Naive thymus-derived CD4-positive, alpha-beta T cell (primary cell): ENCODE measurements around the gene PEX11G. TPM values are rescaled to one million over a fixed set of nuclear protein-coding genes. Genes with fewer than 3 reads are reported as not detected.

Source experiments
- ATAC-seq: fragments of 150-1000 bp; cut with Tn5 transposase; 2 replicates; pipeline ENCODE4 v1.10.0; 2021; ENCODE audit warnings: mild to moderate bottlenecking, moderate library complexity
- CTCF ChIA-PET: fragments of 350-600 bp; sonication (Branson Sonifier 250); formaldehyde crosslinking; loops from one replicate; lab custom pipeline; 2021; ENCODE audit warnings: antibody characterized with exemption; lab: Charles Lee
- POLR2A ChIA-PET: fragments of 350-600 bp; sonication (Branson Sonifier 250); formaldehyde crosslinking; loops from one replicate; lab custom pipeline; 2021; ENCODE audit warnings: antibody characterized with exemption, inconsistent platforms; lab: Charles Lee
- DNase-seq, 9 donors: peaks; one replicate each; pipeline versions ENCODE4 v3.0.0 to v3.0.0-alpha.2; 2020 to 2022; ENCODE audit warnings: mixed read lengths in 1 of 9
- H3K27ac ChIP-seq: one replicate; pipeline ENCODE4 v1.7.0; 2013; ENCODE audit warnings: mild to moderate bottlenecking, low read depth, low read length, moderate library complexity
- H3K27me3 ChIP-seq, 2 donors: one replicate each; pipeline ENCODE4 v1.7.0; 2013; ENCODE audit warnings: low read length in 2 of 2, mild to moderate bottlenecking in 2 of 2, moderate library complexity in 2 of 2; ENCODE audit not compliant: control insufficient read depth in 2 of 2, insufficient read depth in 2 of 2
- H3K36me3 ChIP-seq, 3 experiments: 1 replicate in 2 of 3; 2 replicates in 1 of 3; pipeline ENCODE4 v1.7.0; 2013; ENCODE audit warnings: low read length in 3 of 3, mild to moderate bottlenecking in 3 of 3, moderate library complexity in 1 of 3; ENCODE audit not compliant: insufficient read depth in 3 of 3, control insufficient read depth in 2 of 3
- H3K4me1 ChIP-seq, 2 donors: one replicate each; pipeline ENCODE4 v1.7.0; 2013; ENCODE audit warnings: low read length in 2 of 2, mild to moderate bottlenecking in 2 of 2, moderate library complexity in 1 of 2; ENCODE audit not compliant: control insufficient read depth in 2 of 2, insufficient read depth in 2 of 2
- H3K4me3 ChIP-seq: 2 replicates; pipeline ENCODE4 v1.7.0; 2013; ENCODE audit warnings: mild to moderate bottlenecking, low read length
- H3K9me3 ChIP-seq, 3 experiments: 1 replicate in 2 of 3; 2 replicates in 1 of 3; pipeline ENCODE4 v1.7.0; 2013; ENCODE audit warnings: low read length in 3 of 3; ENCODE audit not compliant: control insufficient read depth in 2 of 3
- H3K27ac Mint-ChIP-seq, 9 donors: one replicate each; pipeline ENCODE4 v1.8.0; 2020 to 2022; ENCODE audit warnings: mixed read lengths in 9 of 9, mild to moderate bottlenecking in 8 of 9, moderate library complexity in 5 of 9, inconsistent platforms in 2 of 9
- H3K27me3 Mint-ChIP-seq, 5 donors: one replicate each; pipeline ENCODE4 v1.8.0; 2021 to 2022; ENCODE audit warnings: mixed read lengths in 5 of 5, mild to moderate bottlenecking in 1 of 5
- H3K36me3 Mint-ChIP-seq, 5 donors: one replicate each; pipeline ENCODE4 v1.8.0; 2020 to 2022; ENCODE audit warnings: mixed read lengths in 5 of 5, mild to moderate bottlenecking in 3 of 5, inconsistent platforms in 1 of 5
- H3K4me1 Mint-ChIP-seq, 7 donors: one replicate each; pipeline ENCODE4 v1.8.0; 2020 to 2022; ENCODE audit warnings: mixed read lengths in 7 of 7, mild to moderate bottlenecking in 3 of 7, inconsistent platforms in 1 of 7
- H3K4me3 Mint-ChIP-seq, 10 donors: one replicate each; pipeline ENCODE4 v1.8.0; 2020 to 2022; ENCODE audit warnings: mild to moderate bottlenecking in 10 of 10, mixed read lengths in 10 of 10, moderate library complexity in 6 of 10, inconsistent platforms in 2 of 10
- H3K9me3 Mint-ChIP-seq, 11 donors: one replicate each; pipeline ENCODE4 v1.8.0; 2020 to 2022; ENCODE audit warnings: mixed read lengths in 11 of 11, mild to moderate bottlenecking in 4 of 11, inconsistent platforms in 1 of 11, moderate library complexity in 1 of 11
- intact Hi-C, 2 donors: fragments of 100-400 bp; cut with micrococcal nuclease; formaldehyde crosslinking; loops; one replicate each; pipeline ENCODE4 v1.15.1; 2023
- polyA plus RNA-seq, 2 donors: library from polyadenylated mRNA; unstranded; fragments of 300-500 nt; fragmentation: Illumina TruSeq; gene quantifications; one replicate each; pipeline ENCODE4 v1.2.3, GENCODE V29; 2021
- total RNA-seq, 6 experiments: library from RNA in 5 of 6; stranded (reverse) in 5 of 6; gene quantifications; 1 replicate in 5 of 6; 2 replicates in 1 of 6; pipeline ENCODE4 v1.2.3 and lab custom pipeline; 2021 to 2026

The PEX11G gene
- total and polyA plus RNA-seq, 7 experiments from 2014 or later, result 0.59 to 1.6 (median 0.77) TPM

DNA sequence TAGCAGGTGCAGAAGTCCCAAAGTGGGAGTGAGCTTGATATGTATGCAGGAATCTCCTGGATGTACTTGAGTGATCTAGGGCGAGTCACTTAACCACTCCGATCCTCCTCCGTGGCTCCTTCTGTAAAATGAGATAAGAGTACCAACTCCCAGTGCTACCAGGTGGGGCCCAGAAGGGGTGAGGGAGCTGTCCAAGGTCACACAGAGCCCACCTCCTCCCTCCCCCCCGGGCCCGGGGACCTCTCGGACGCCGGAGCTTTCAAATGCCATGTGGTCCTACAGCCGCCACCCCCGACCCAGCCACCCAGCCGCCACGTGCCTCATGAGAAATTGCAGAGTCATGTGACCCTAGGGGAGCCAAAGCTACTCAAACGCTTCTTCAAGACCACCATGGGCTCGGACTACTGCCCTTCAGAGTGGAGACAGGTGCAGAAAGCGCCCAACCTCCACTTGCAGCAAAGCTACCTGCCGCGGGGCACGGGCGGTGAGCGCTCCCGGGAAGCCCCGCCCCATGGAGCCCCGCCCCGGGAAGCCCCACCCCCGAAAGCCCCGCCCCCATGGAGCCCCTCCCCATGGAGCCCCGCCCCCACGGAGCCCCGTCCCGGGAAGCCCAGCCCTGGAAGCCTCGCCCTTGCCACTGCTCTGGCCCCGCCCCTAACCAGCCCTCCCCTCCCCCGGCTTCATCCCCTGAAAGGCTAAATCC, 17.0 kb upstream of the PEX11G start:
- ChIA-PET POLR2A (interaction anchor here (0.6 to 0.8 kb wide), 2 partner anchors 14 to 32 kb away, joined by 3 read pairs; no protein-coding TSS in a partner anchor), CTCF (no interaction called here)
- H3K27me3 ChIP-seq, result peaks cover 0 to 4% of the 10 kb centered on the region in 2 donors
- ATAC-seq (peak; percentile 68), DNase-seq (no peak)
- no peak overlapping the region for H3K27ac ChIP-seq
- H3K4me1 ChIP-seq, result peaks cover 0 to 11% of the 10 kb centered on the region in 2 donors
- Mint-ChIP-seq H3K36me3 (no peaks in the 10 kb centered on the region), H3K27ac (no peak overlapping the region), H3K4me1 (peaks cover 5 to 15% (median 10%) of the 10 kb centered on the region in 7 donors), H3K4me3 (peak overlapping the region in 7 of 10 donors; percentile 3 to 70 (median 57)), H3K9me3 (peaks cover 0 to 3% (median 0%) of the 10 kb centered on the region in 11 donors), H3K27me3 (peaks cover 18 to 37% (median 22%) of the 10 kb centered on the region in 5 donors)
- no peaks in the 10 kb centered on the region for H3K9me3 ChIP-seq
- no peak overlapping the region for H3K4me3 ChIP-seq
- no peaks in the 10 kb centered on the region for H3K36me3 ChIP-seq
- intact Hi-C loops, result no loop called here

DNA sequence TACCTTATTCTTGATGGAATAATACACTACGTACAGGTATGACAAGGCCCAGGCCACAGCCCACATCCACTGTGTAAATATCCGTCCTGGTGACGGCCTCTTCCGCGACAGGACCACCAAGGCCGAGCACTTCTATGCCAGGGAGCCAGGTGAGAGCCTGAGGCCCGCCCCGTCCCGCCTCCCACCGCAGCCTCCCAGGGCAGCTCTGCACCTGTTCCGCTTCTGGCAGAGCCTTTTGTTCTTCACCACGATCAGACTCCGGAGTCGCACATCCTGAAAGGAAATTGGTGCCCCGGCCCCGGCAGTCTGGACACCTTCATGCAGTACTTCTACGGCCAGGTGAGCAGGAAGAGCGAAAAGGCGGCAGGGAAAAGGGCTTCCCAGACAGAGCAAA, 16.4 kb upstream of the PEX11G start:
- Histone ChIP-seq H3K9me3 (no peaks in the 10 kb centered on the region), H3K4me3 (no peak overlapping the region), H3K36me3 (no peaks in the 10 kb centered on the region), H3K27me3 (peaks cover 0 to 4% of the 10 kb centered on the region in 2 donors), H3K27ac (no peak overlapping the region), H3K4me1 (peaks cover 0 to 11% of the 10 kb centered on the region in 2 donors)
- POLR2A ChIA-PET, result interaction anchor here (0.6 kb wide), 1 partner anchor 31 kb away, joined by 3 read pairs; no protein-coding TSS in a partner anchor
- no peak overlapping the region for H3K27ac Mint-ChIP-seq
- H3K36me3 Mint-ChIP-seq, result no peaks in the 10 kb centered on the region
- H3K4me3 Mint-ChIP-seq, result peak overlapping the region; percentile 3 to 70 (median 49)
- peaks cover 0 to 3% (median 0%) of the 10 kb centered on the region in 11 donors for H3K9me3 Mint-ChIP-seq
- DNase-seq, result no peak
- peaks cover 5 to 15% (median 10%) of the 10 kb centered on the region in 7 donors for H3K4me1 Mint-ChIP-seq
- peaks cover 18 to 39% (median 22%) of the 10 kb centered on the region in 5 donors for H3K27me3 Mint-ChIP-seq
- no peak for ATAC-seq
- CTCF ChIA-PET, result no interaction called here
- intact Hi-C loops, result no loop called here

DNA sequence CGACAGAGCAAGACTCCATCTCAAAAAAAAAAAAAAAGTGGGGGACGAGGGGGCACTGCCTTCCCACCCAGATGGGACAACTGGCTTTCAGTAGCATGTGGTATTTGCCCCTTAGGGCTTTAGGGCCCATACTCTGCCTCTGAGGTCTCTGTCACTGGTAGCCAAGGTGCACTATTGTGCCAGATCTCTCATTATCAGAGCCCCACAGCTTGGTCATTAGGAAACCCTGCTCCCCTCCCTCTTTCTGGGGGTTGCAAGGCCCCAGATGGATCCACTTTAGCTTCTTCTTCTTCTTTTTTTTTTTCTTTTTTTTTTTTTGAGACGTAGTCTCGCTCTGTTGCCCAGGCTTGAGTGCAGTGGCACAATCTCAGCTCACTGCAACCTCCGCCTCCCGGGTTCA, 15.8 kb upstream of the PEX11G start:
- Histone ChIP-seq H3K27me3 (peaks cover 0 to 10% of the 10 kb centered on the region in 2 donors), H3K36me3 (no peaks in the 10 kb centered on the region), H3K9me3 (no peaks in the 10 kb centered on the region), H3K4me1 (peaks cover 0 to 11% of the 10 kb centered on the region in 2 donors), H3K27ac (no peak overlapping the region), H3K4me3 (no peak overlapping the region)
- intact Hi-C loops, result no loop called here
- ATAC-seq (no peak), DNase-seq (no peak)
- H3K27me3 Mint-ChIP-seq, result peaks cover 22 to 44% (median 23%) of the 10 kb centered on the region in 5 donors
- no peak overlapping the region for H3K27ac Mint-ChIP-seq
- POLR2A ChIA-PET, result no interaction called here
- H3K4me1 Mint-ChIP-seq, result peaks cover 5 to 15% (median 10%) of the 10 kb centered on the region in 7 donors
- CTCF ChIA-PET, result interaction anchor here (0.6 kb wide), 1 partner anchor 77 kb away, joined by 6 read pairs; no protein-coding TSS in a partner anchor
- H3K9me3 Mint-ChIP-seq, result peaks cover 0 to 3% (median 0%) of the 10 kb centered on the region in 11 donors
- H3K4me3 Mint-ChIP-seq, result no peak overlapping the region
- no peaks in the 10 kb centered on the region for H3K36me3 Mint-ChIP-seq

DNA sequence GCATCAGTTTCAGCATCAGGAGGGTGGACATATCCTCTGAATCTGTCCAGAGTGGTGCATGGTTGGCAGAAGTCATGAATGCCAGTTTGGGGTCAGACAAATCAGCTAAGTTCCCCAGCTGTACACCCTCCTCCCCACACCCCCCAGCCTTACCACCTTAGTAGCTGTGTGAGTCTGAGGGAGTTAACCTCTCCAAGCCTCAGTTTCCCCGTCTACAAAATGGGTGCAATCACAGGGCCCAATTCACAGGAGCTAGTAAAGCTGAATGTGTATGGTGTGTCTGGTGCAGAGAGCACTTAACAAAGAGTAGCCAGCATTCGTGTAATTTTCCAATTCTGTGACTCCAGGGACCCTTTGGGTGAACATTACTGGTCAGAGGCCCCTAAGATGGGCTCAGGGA, 13.7 kb upstream of the PEX11G start:
- intact Hi-C loops, result no loop called here
- ChIA-PET CTCF (no interaction called here), POLR2A (no interaction called here)
- H3K9me3 ChIP-seq, result no peaks in the 10 kb centered on the region
- Mint-ChIP-seq H3K27me3 (peaks cover 23 to 57% (median 34%) of the 10 kb centered on the region in 5 donors), H3K4me3 (no peak overlapping the region), H3K27ac (no peak overlapping the region), H3K9me3 (peaks cover 0 to 5% (median 0%) of the 10 kb centered on the region in 11 donors), H3K4me1 (peaks cover 5 to 13% (median 10%) of the 10 kb centered on the region in 7 donors), H3K36me3 (peaks cover 0 to 3% (median 0%) of the 10 kb centered on the region in 5 donors)
- H3K4me1 ChIP-seq, result peaks cover 0 to 11% of the 10 kb centered on the region in 2 donors
- H3K27ac ChIP-seq, result no peak overlapping the region
- H3K4me3 ChIP-seq, result no peak overlapping the region
- DNase-seq, result no peak
- peaks cover 0 to 10% of the 10 kb centered on the region in 2 donors for H3K27me3 ChIP-seq
- ATAC-seq, result no peak
- no peaks in the 10 kb centered on the region for H3K36me3 ChIP-seq

DNA sequence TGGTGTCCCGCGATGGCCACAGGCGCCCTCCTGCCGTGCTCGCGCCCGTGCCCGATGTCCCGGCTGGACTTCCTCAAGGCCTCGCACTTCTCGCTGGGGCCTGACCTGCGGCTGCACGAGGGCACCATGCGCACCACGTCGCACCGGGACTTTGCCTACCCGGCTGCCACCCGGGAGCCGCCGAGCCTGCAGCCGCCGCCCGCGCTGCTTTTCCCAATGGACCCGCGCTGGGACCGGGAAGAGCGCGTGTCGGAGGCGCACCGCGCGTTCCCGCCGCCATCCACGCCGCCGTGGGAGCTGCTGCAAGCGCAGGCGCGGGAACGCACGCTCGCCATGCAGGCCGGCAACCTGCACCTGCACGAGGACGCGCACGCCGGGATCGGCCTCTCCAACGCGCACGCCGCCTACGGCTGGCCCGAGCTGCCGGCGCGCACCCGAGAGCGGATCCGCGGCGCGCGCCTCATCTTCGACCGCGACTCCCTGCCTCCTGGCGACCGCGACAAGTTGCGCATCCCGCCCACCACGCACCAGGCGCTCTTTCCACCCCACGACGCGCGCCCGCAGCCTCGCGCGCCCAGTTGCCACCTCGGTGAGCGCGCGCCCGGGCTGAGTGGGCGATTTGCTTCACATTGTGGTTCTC, 12.1 kb upstream of the PEX11G start:
- Mint-ChIP-seq H3K36me3 (peaks cover 0 to 3% (median 0%) of the 10 kb centered on the region in 5 donors), H3K27me3 (peaks cover 32 to 58% (median 37%) of the 10 kb centered on the region in 5 donors), H3K4me1 (peaks cover 4 to 10% (median 7%) of the 10 kb centered on the region in 7 donors), H3K4me3 (peak overlapping the region in 8 of 10 donors; percentile 34 to 78 (median 58)), H3K9me3 (peaks cover 0 to 5% (median 0%) of the 10 kb centered on the region in 11 donors), H3K27ac (no peak overlapping the region)
- peaks cover 0 to 10% of the 10 kb centered on the region in 2 donors for H3K4me1 ChIP-seq
- H3K27ac ChIP-seq, result no peak overlapping the region
- ChIA-PET CTCF (no interaction called here), POLR2A (no interaction called here)
- H3K4me3 ChIP-seq, result peak overlapping the region; percentile 17
- peak; percentile 65 for ATAC-seq
- H3K27me3 ChIP-seq, result peaks cover 0 to 10% of the 10 kb centered on the region in 2 donors
- no peaks in the 10 kb centered on the region for H3K9me3 ChIP-seq
- no peaks in the 10 kb centered on the region for H3K36me3 ChIP-seq
- peak in 1 of 9 donors; percentile 72 for DNase-seq
- intact Hi-C loops, result no loop called here

DNA sequence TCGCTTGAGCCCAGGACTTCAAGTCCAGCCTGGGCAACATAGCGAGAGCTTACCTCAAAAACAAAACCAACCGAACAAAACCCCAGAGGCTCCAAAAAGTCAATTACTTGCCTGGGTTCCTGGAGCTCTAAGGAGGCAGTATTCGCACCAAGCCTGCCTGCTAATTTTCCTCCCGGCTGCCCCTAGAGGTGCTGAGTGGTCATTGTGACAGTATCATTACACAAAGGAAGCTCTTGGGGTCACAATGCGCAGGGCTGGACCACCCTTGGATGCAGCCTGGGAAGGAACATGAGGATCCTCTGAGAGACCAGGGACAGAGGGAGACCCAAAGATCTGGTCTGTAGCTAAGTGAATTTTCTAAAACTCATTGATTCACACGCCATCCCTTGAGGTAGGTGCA, 8.5 kb upstream of the PEX11G start:
- ChIA-PET POLR2A (no interaction called here), CTCF (interaction anchor here (0.6 to 1.2 kb wide), 3 partner anchors 10 to 71 kb away, joined by 3 to 6 read pairs (median 4); no protein-coding TSS in a partner anchor)
- intact Hi-C loops, result no loop called here
- no peaks in the 10 kb centered on the region for H3K4me1 ChIP-seq
- Mint-ChIP-seq H3K4me3 (no peak overlapping the region), H3K27me3 (peaks cover 27 to 37% (median 29%) of the 10 kb centered on the region in 5 donors), H3K36me3 (peaks cover 0 to 3% (median 0%) of the 10 kb centered on the region in 5 donors), H3K4me1 (peaks cover 0 to 14% (median under 1%) of the 10 kb centered on the region in 7 donors), H3K27ac (peak overlapping the region in 1 of 9 donors; percentile 38), H3K9me3 (peaks cover 0 to 3% (median 0%) of the 10 kb centered on the region in 11 donors)
- DNase-seq (no peak), ATAC-seq (peak; percentile 42)
- H3K36me3 ChIP-seq, result no peaks in the 10 kb centered on the region
- H3K9me3 ChIP-seq, result no peaks in the 10 kb centered on the region
- peaks cover 0 to 5% of the 10 kb centered on the region in 2 donors for H3K27me3 ChIP-seq
- no peak overlapping the region for H3K4me3 ChIP-seq
- H3K27ac ChIP-seq, result no peak overlapping the region
